Measurements from ENCODE around the gene SLIT3.
"Not testable (repeated sequence)": the region's sequence is repeated elsewhere in the genome, so short reads cannot be mapped to it uniquely, and the experiment has no call there.

The SLIT3 gene

GRCh38 chr5:169216866-169217265 is 84.1 kb downstream of the SLIT3 start:
- no peak for DNase-seq

DNA sequence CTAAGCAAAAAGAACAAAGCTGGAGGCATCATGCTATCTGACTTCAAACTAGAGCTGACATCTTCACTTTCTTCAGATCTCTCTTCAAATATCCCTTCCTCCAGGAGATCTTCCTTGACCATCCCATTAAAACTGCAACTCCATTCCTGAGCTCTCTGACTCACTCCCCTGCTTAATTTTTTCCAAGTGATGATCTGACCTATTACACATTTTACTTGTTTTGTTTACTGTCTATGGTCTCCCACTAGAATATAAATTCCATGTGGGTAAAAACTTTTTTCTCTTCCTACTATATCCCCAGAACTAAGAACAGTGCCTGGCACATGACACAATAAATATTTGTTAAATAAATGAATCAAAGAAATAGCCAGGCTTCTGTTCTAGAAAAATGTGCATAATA is 87.5 kb downstream of the SLIT3 start:
- no peak for DNase-seq

GRCh38 chr5:169211761-169212160 is 89.2 kb downstream of the SLIT3 start:
- DNase-seq: not testable (repeated sequence)

- no peak for DNase-seq
Observed at GRCh38 chr5:169204788-169205400, 96.0 kb downstream of the SLIT3 start.

- DNase-seq: no peak
Observed at GRCh38 chr5:169202969-169203368, 98.0 kb downstream of the SLIT3 start.

DNA sequence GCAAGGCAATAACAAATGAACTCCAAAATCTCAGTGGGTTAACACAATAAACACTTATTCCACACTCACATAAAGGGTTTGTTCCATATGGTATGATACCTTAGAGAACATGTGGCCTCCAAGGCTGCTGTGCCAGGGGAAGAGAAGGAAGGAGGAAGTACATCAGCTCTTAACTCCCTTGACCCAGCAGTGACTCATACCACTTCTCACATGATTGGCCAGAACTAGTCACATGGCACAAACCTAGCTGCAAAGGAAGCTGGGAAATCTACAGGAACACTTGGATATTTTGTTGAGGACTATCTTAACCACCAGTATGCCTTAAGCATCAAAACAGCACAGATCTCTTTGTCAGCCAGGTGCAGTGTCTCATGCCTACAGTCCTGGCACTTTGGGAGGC is 99.3 kb downstream of the SLIT3 start:
- no peak for DNase-seq

GRCh38 chr5:169200125-169200778 is 100.7 kb downstream of the SLIT3 start:
- no peak for DNase-seq

GRCh38 chr5:169197343-169197742 is 103.6 kb downstream of the SLIT3 start:
- DNase-seq: no peak

- DNase-seq: no peak
Observed at GRCh38 chr5:169196059-169196458, 104.9 kb downstream of the SLIT3 start.

GRCh38 chr5:169195601-169196000 is 105.3 kb downstream of the SLIT3 start:
- no peak for DNase-seq

- no peak for DNase-seq
Observed at GRCh38 chr5:169192536-169192935, 108.4 kb downstream of the SLIT3 start.

- DNase-seq: no peak
Observed at GRCh38 chr5:169190849-169191248, 110.1 kb downstream of the SLIT3 start.

GRCh38 chr5:169185626-169186025 is 115.3 kb downstream of the SLIT3 start:
- no peak for DNase-seq

GRCh38 chr5:169183576-169183975 is 117.4 kb downstream of the SLIT3 start:
- DNase-seq: no peak

DNA sequence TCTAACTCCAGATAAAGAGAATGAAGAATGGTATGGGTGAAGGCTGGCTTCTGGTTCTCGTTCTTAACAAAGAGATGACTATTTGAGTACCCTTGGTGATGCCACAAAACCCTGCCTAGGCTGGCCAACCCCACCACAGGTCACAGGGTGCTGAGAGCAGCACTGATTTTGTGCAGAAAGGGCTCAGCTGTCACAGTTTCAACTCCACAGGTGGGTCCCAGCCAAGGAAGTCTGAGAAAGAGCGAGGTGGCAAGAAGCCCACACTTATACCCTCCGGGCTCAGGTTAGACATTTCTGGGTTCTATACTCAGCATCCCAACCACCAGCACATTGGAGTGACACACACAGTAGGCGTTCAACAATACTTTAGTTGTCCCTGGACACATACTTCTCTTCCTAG is 118.1 kb downstream of the SLIT3 start:
- DNase-seq: no peak

GRCh38 chr5:169181814-169182213 is 119.1 kb downstream of the SLIT3 start:
- no peak for DNase-seq

- DNase-seq: no peak
Observed at GRCh38 chr5:169178754-169179153, 122.2 kb downstream of the SLIT3 start.

GRCh38 chr5:169178274-169178673 is 122.7 kb downstream of the SLIT3 start:
- no peak for DNase-seq

- no peak for DNase-seq
Observed at GRCh38 chr5:169176709-169177694, 123.9 kb downstream of the SLIT3 start.

GRCh38 chr5:169175733-169176132 is 125.2 kb downstream of the SLIT3 start:
- no peak for DNase-seq

GRCh38 chr5:169174923-169175322 is 126.0 kb downstream of the SLIT3 start:
- no peak for DNase-seq

- DNase-seq: no peak
Observed at GRCh38 chr5:169173372-169173771, 127.6 kb downstream of the SLIT3 start.

- no peak for DNase-seq
Observed at GRCh38 chr5:169171515-169171914, 129.4 kb downstream of the SLIT3 start.

DNA sequence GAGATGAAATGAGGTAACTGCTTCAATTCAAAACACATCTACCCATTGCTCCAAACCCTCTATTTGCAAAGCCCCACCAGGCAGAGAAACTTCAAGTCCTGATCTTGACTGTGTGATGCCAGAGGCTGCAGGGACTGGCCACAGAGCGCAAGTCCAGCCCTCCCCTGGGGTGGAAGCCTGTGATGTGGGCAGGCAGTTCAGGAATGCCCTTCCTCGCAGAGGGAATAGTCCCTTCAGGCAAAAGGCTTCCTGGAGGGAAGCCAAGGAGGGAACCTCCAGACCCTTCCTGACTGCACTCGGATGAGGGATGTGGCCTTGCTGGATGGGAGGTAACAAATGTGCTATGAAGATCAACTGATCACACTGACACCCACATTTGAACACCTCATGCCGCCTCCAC is 131.2 kb downstream of the SLIT3 start:
- DNase-seq: no peak
